Measurements from ENCODE around the gene ADAMTS14.

DNA sequence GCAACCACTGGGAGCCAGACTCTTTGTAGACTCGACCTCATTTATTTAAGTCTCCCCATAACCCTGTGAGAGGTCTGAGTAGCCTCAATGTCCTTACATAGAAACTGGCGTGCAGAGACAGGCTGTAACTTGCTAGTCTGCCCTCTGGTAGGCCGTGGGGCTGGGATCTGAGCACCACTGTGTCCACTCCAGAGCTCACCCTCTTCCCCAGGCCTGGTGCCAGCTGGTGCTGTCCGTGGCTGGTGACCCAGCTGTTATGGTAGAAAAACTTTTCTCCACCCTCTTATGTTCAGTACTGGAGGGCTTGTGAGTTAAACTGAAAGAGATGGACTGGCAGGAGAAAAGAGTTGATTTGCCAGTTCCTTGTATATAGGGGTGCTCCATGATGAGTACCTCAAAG is 41.9 kb downstream of the ADAMTS14 start:
- TF ChIP-seq SUZ12 (IDR thresholded peaks at IDR 0.05; ENCODE audit: extremely low read depth, insufficient read depth, insufficient read length) (no peak), YY1 (IDR thresholded peaks at IDR 0.05; ENCODE audit: insufficient read depth, insufficient read length) (no peak)

Measured in NT2/D1 (cell line).